ENCODE results near the gene LMF1. TPM values are rescaled to one million over a fixed set of nuclear protein-coding genes. Genes with fewer than 3 reads are reported as not detected.

The LMF1 gene
- polyA plus RNA-seq, 1 experiment: 28.9 TPM

DNA sequence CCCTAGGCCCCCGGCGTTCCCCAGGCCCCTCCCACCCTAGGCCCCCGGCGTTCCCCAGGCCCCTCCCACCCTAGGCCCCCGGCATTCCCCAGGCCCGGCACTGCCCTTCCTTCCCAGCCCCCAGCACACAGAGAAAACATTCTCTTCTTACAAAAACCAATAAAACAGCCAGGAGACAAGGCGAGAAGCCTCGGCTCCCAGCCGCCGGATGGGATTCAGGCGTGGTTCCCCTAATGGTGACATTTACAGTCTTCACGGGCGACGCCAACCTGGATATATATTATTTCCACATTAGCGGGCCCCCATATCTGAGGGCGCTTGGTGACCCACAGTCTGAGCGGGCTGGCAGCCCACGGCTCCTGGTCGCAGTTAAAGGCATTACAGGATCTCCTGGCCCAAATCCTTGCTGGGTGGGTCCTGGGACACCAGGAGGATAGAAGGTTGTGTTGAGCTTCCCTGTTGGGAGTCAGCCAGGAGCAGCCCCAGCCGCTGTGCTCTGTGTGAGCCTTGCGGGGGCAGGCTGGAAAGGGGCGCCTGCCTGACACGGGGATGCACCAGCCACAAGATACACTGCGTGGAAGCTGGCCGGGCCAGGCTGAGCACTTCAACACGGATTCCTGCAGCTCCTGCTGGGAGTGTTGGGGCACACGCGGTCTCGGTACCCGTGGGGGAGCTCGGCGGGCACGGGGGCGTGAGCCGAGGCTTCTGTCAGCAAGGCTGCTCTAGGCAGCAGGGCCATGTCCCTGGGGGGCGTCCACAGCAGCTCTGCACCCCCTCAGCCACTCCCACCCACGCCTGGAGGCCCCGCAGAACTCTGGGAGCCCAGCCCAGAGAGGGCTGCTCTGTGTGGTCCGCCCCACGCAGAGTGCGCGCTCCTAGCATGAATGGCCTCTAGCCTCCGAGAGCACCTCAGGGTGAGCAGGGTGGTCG lies 83.7 kb downstream of the LMF1 start:
- H3K27me3 ChIP-seq (ENCODE audit: control insufficient read depth, insufficient read depth, low read length): no peaks in the 10 kb centered on the region
- no peak for DNase-seq (ENCODE audit: low read depth)
- ChIA-PET CTCF (no interaction called here), POLR2A (no interaction called here)
- no peaks in the 10 kb centered on the region; the same call in 1 of the 2 replicates for H3K36me3 ChIP-seq (ENCODE audit: control insufficient read depth, insufficient read depth, low read length)
- TF ChIP-seq CTCF (IDR thresholded peaks at IDR 0.05; ENCODE audit: insufficient read depth, low read depth, low read length): no peak
- H3K4me3 ChIP-seq (ENCODE audit: low read depth, low read length): no peak overlapping the region

DNA sequence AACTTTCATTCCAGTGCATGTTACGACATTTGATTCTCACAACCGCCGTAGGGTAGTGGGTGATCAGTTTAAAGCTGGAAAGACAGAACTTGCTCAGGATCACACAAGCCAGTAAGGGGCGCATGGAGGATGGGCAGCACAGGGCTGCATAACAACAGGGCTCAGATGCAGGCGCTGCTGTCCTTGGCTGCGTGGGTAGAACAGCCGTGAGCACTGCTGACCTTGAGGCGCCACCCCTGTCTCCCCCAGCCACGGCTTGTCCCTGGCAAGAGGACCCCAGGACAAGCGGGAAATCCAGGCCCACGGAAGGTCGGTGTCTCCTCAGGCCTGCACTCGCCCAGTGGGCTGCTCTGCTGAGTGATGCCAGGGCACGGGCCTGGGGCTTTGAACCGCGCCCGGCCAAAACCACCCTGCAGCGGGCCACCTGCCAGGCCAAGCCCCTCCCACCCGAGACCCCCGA lies 84.7 kb downstream of the LMF1 start:
- TF ChIP-seq CTCF (IDR thresholded peaks at IDR 0.05; ENCODE audit: insufficient read depth, low read depth, low read length): no peak
- Histone ChIP-seq H3K4me3 (ENCODE audit: low read depth, low read length) (no peak overlapping the region), H3K27me3 (ENCODE audit: control insufficient read depth, insufficient read depth, low read length) (no peaks in the 10 kb centered on the region), H3K36me3 (ENCODE audit: control insufficient read depth, insufficient read depth, low read length) (no peaks in the 10 kb centered on the region; the same call in 1 of the 2 replicates)
- ChIA-PET CTCF (no interaction called here), POLR2A (no interaction called here)
- no peak for DNase-seq (ENCODE audit: low read depth)

- DNase-seq (ENCODE audit: low read depth): no peak
- Histone ChIP-seq H3K4me3 (ENCODE audit: low read depth, low read length) (no peak overlapping the region), H3K27me3 (ENCODE audit: control insufficient read depth, insufficient read depth, low read length) (no peaks in the 10 kb centered on the region), H3K36me3 (ENCODE audit: control insufficient read depth, insufficient read depth, low read length) (no peaks in the 10 kb centered on the region)
- ChIA-PET CTCF (interaction anchor here (0.8 kb wide), 1 partner anchor 25 kb away, joined by 3 read pairs; no protein-coding TSS in a partner anchor), POLR2A (no interaction called here)
- TF ChIP-seq CTCF (IDR thresholded peaks at IDR 0.05; ENCODE audit: insufficient read depth, low read depth, low read length): no peak
Observed at GRCh38 chr16:885391-885790, 85.4 kb downstream of the LMF1 start.

GRCh38 chr16:884232-884631 lies 86.6 kb downstream of the LMF1 start:
- CTCF ChIA-PET: interaction anchor here (0.6 kb wide), 1 partner anchor 29 kb away, joined by 3 read pairs; no protein-coding TSS in a partner anchor
- POLR2A ChIA-PET: no interaction called here
- Histone ChIP-seq H3K4me3 (ENCODE audit: low read depth, low read length) (no peak overlapping the region), H3K27me3 (ENCODE audit: control insufficient read depth, insufficient read depth, low read length) (no peaks in the 10 kb centered on the region), H3K36me3 (ENCODE audit: control insufficient read depth, insufficient read depth, low read length) (no peaks in the 10 kb centered on the region)
- no peak for TF ChIP-seq CTCF (IDR thresholded peaks at IDR 0.05; ENCODE audit: insufficient read depth, low read depth, low read length)
- no peak for DNase-seq (ENCODE audit: low read depth)

DNA sequence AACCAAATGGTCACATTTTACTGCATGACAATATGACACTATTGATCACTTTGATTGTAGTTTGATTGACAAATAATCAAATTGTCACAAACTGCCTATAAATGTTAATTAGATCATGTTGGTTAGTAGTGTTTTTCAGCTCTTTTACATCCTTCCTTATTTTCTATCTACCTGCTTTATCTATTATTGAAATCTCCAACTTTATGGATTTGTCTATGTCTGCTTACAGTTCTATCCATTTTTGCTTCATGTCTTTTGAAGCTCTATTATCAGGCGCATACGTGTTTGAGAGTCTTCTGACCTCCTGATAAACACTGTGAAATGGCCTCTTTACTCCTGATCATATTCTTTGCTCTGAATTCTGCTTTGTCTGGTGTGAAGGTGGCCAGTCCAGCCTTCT lies 87.0 kb downstream of the LMF1 start:
- POLR2A ChIA-PET: no interaction called here

More for the DNA sequence above, 87.0 kb downstream of the LMF1 start:
- CTCF ChIA-PET: interaction anchor here (0.9 kb wide), 1 partner anchor 24 kb away, joined by 3 read pairs; no protein-coding TSS in a partner anchor
- Histone ChIP-seq H3K36me3 (ENCODE audit: control insufficient read depth, insufficient read depth, low read length) (no peaks in the 10 kb centered on the region), H3K4me3 (ENCODE audit: low read depth, low read length) (no peak overlapping the region), H3K27me3 (ENCODE audit: control insufficient read depth, insufficient read depth, low read length) (no peaks in the 10 kb centered on the region)
- DNase-seq (ENCODE audit: low read depth): no peak
- TF ChIP-seq CTCF (IDR thresholded peaks at IDR 0.05; ENCODE audit: insufficient read depth, low read depth, low read length): no peak

All from BJ (cell line).